Stromal cell of bone marrow (primary cell): Measurements from ENCODE around the gene PRPF31.

Experiments used
- DNase-seq: peaks from one replicate; pipeline ENCODE4 v3.0.0-alpha.2; 2012; ENCODE audit warnings: low read depth

PRPF31 gene

GRCh38 chr19:54108496-54108895 is 7.1 kb upstream of the PRPF31 start:
- no peak for DNase-seq

GRCh38 chr19:54109651-54110050 is 5.9 kb upstream of the PRPF31 start:
- no peak for DNase-seq

- DNase-seq: peak; percentile 18
Measured at GRCh38 chr19:54114340-54115108, 1.0 kb upstream of the PRPF31 start.

DNA sequence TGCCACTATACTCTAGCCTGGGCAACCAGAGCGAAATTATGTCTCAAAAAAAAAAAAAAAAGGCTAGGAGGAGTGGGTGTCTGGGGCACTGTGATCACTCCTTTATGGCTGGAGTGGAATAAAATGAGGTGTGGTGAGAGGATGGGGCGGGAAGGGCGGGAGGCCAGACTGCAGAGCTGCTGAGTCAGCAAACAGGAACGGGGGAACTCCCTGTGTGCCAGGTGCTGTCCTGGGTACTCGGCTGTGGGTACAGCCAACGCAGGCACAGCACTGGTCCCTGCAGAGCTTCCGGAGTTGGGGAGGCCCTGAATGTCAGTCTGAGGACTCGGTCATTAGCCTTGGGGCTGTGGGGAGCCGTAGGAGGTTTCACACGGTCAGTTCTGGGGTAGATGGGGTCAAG is 5.7 kb downstream of the PRPF31 start:
- DNase-seq: no peak

- no peak for DNase-seq
Measured at GRCh38 chr19:54123682-54124081, 8.1 kb downstream of the PRPF31 start.

DNA sequence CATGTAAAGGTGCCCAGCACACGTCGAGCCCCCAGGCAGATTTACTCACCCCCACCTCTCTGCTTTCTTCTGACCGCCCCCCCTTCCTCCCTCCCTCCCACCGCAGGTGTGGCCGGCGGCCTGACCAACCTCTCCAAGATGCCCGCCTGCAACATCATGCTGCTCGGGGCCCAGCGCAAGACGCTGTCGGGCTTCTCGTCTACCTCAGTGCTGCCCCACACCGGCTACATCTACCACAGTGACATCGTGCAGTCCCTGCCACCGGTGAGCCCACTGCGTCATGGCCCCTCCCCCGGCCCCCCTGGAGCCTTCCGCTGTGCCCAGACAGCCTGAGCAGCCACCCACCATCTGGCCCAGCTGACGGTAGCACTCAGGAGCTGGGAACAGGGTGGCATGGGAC is 8.8 kb downstream of the PRPF31 start:
- DNase-seq: no peak

- DNase-seq: no peak
Measured at GRCh38 chr19:54125713-54126112, 10.2 kb downstream of the PRPF31 start.

DNA sequence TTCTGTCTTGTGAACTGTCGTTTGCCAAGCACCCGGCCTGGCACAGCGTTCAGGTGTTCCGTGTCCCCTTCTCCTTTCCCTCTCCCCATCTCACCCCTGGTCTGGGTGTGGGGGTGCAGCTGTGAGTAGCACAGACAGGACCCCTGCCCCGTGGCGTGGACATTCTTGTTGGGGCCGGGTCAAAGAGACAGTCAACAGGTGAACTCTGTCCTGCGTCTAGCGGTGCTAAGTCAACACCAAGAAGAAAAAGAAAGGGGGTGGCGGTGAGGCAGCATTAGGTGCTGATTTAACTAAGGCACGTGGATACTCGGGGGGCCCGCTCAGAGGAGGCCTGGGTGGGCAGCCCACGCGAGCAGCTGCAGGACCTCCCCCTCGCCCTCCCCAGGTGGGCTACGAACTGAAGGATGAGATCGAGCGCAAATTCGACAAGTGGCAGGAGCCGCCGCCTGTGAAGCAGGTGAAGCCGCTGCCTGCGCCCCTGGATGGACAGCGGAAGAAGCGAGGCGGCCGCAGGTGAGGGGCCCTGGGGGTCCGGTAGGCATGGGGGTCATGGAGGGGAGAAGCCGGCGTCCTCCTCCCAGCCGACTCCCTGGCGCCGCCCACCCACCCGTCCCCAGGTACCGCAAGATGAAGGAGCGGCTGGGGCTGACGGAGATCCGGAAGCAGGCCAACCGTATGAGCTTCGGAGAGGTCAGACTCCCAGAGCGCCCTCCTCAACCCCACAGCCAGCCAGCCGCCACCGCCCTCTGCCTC is 12.3 kb downstream of the PRPF31 start:
- no peak for DNase-seq

GRCh38 chr19:54128441-54128725 is 12.8 kb downstream of the PRPF31 start:
- no peak for DNase-seq

GRCh38 chr19:54128796-54129616 is 13.5 kb downstream of the PRPF31 start:
- DNase-seq: no peak

GRCh38 chr19:54129617-54129996 is 14.1 kb downstream of the PRPF31 start:
- no peak for DNase-seq

DNA sequence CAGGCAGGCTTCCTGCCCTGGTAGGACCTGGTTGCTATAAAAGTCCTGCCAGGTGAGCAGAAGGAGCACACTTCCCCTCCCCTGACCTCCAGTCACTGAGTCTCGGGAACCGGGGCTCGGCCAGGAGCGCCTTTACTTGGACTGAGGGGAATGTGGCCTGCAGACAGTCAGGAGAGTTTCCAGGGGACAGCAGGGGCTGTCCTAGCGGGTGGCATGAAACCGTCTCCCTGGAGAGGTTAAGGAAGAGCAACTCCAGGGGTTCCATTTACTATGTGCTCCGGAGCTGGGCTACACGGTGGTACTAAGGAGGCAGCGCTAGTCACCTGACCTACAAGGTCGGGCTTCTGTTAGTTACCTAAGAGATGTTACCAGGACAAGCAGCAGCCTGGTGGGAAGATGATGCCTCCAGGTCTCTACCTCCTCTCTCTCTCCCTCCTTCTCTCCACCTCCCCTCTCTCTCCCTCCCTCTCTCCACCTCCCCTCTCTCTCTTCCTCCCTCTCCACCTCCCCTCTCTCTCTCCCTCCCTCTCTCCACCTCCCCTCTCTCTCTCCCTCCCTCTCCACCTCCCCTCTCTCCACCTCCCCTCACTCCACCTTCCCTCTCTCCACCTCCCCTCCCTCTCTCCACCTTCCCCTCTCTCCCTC is 17.9 kb downstream of the PRPF31 start:
- no peak for DNase-seq

GRCh38 chr19:54133957-54134590 is 18.5 kb downstream of the PRPF31 start:
- no peak for DNase-seq

- DNase-seq: no peak
Measured at GRCh38 chr19:54136086-54136863, 20.7 kb downstream of the PRPF31 start.

DNA sequence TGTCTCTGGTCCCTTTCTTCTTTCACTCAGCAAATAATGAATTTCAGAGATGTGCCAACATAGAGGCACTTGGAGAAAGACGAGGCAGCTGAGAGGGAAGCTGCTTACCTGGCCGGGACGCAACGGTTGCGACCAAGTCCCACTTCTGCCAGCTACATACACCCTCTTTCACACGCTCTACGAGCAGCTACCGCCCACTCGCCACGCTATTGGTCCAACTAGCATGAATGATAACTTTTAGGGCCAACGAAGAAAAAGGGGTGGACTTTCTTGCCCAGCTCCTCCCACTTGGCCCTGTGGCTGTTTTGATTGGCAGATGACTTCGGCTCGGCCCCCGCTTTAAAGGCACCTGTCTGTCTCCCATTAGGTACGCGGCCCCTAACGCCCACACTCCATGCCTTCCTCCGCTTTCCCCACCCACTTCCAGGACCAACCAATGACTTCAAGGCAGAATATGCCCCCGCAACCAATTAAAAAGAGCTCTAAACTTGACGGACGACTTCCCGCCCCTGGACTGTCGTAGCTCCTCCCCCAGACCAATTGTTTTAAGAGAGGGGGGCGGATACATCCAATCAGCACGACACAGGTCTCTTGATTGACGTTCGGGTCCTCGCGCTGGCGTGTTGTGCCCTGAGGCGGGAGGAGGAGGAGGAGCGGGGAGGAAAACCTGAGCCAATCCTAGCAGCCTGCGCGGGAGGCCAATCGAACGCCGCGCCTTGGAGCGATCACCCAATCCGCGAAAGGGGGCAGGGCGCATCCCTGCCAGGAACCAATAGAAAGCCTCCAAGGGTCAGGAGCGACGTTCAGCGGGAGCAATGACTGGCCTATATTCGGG is 21.5 kb downstream of the PRPF31 start:
- peak; percentile 100 for DNase-seq

- no peak for DNase-seq
Measured at GRCh38 chr19:54137699-54138488, 22.3 kb downstream of the PRPF31 start, which contains the start of gene CNOT3. Gene CNOT3 (plus strand): TSS chr19:54137762. CDS start chr19:54142979, 5,217 bp downstream.

DNA sequence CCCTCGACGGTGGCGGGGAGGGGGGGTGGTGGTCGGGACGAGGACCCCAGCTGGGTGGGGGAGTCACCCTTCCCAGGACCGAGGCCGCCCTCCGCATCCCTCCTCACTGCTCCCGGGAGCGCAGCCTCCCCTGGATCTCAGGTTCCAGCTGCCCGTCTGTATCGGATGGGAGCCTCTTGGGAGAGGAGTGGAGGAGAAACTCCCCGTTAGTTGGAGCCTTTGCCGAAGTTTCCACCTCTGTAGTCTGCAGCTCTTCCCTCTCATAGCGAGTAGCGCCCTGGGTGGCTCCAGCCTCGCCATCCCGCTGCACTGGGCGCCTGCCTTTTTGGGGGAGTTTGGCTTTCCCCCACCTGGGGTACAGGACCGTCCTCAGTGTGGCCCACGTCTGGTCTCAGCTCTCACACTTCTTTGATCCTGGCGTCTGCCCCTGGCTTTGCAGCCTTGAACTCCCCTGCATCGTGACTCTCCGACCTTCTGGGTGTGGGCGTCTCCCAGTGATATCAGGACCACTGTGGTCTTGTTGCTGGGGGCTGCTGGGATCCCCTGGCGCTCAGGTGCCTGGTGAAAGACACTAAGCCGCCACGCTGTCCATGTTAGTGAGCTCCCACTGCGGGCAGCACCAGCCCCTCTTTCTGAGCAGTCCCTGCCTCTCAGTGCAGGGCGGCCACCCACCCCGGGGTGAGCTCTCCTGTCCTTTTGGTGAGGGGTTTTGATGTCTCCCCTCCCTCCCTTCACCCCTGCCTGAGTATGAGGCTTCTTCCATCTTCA is 23.1 kb downstream of the PRPF31 start:
- DNase-seq: no peak

DNA sequence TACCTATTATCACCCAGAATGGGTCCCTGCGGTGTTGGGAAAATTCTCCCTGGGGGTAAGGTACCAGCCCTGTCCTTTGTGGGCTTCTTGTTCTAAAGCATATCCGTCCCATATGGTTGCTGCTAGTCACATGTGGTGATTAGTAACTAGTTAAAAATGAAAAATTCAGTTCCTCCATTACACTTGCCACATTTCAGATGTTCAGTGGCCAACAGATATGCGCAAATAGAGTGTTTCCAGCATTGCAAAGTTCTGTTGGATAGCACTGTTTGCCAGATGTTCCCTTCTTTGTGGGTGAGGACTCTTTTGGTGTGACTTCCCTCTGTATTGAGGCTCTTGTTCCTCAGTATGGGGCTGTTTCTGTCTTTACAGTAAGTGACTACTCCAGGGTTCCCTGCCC is 25.8 kb downstream of the PRPF31 start:
- DNase-seq: no peak
